K562 (cell line): Measurements from ENCODE around the gene XPR1. TPM values are rescaled to one million over a fixed set of nuclear protein-coding genes. Genes with fewer than 3 reads are reported as not detected.
A peak's percentile ranks its signal among the peaks of the same experiment; 100 is the strongest.

Source experiments
- ATAC-seq: fragments of 200-7000 bp; cut with Tn5 transposase; 3 replicates; pipeline ENCODE4 v1.9.1; 2020; ENCODE audit warnings: moderate library complexity
- BruUV-seq: library from RNA; stranded (reverse); fragments of 400-500 nt; replicated peaks from 2 replicates; lab custom pipeline; 2021; lab: Mats Ljungman, UMichigan
- CTCF ChIA-PET: fragments of 300-600 bp; formaldehyde crosslinking; extraction: SDS; loops from one replicate; lab custom pipeline; 2021; ENCODE audit warnings: low intra/inter-chr PET ratio; lab: Yijun Ruan, JAX
- POLR2A ChIA-PET: fragments of 300-600, 350-650 bp; sonication (Branson Sonifier 250); formaldehyde crosslinking; extraction: SDS; loops from one replicate; lab custom pipeline; 2021; ENCODE audit warnings: antibody characterized with exemption, inconsistent platforms; lab: Yijun Ruan, JAX
- DNase-seq, 4 experiments: peaks; one replicate each; pipeline versions ENCODE4 v3.0.0 to v3.0.0-alpha.2; 2011 to 2018; ENCODE audit warnings: low spot score in 3 of 4, mixed read lengths in 3 of 4; ENCODE audit errors: extremely low read depth in 1 of 4
- FAIRE-seq: peaks from 2 replicates; lab custom pipeline; 2011; peaks lifted over from hg19 to GRCh38; lab: Jason Lieb, UNC
- H2AFZ ChIP-seq: 2 replicates; pipeline ENCODE4 v1.6.0; 2011; ENCODE audit warnings: low read depth, low read length, control low read depth, inconsistent platforms
- H3K27ac ChIP-seq: fragments of 200-600 bp; 3 replicates; pipeline ENCODE4 v1.8.0; 2011; ENCODE audit warnings: low read depth, mild to moderate bottlenecking, control low read depth, inconsistent platforms, low read length, moderate library complexity, mixed read lengths; ENCODE audit errors: extremely low read depth
- H3K27me3 ChIP-seq, 2 experiments: fragments of 300-600 bp in 1 of 2; 2 replicates in 1 of 2; 3 replicates in 1 of 2; pipeline versions ENCODE4 v1.6.0 to v1.8.0; 2011; ENCODE audit warnings: inconsistent platforms in 2 of 2, low read length in 2 of 2, mild to moderate bottlenecking in 1 of 2, mixed read lengths in 1 of 2, moderate library complexity in 1 of 2; ENCODE audit not compliant: control insufficient read depth in 2 of 2, insufficient read depth in 2 of 2
- H3K36me3 ChIP-seq: fragments of 300-600 bp; 3 replicates; pipeline ENCODE4 v1.8.0; 2011; ENCODE audit warnings: mild to moderate bottlenecking, low read length, inconsistent platforms; ENCODE audit not compliant: control insufficient read depth, insufficient read depth
- H3K4me1 ChIP-seq, 2 experiments: fragments of 200-600 bp in 1 of 2; replicated peaks in 1 of 2; 2 replicates in 1 of 2; 3 replicates in 1 of 2; pipeline versions ENCODE4 v1.5.1 to v1.8.0; 2011; ENCODE audit warnings: inconsistent platforms in 2 of 2, low read length in 2 of 2, mild to moderate bottlenecking in 1 of 2, mixed read lengths in 1 of 2, moderate library complexity in 1 of 2; ENCODE audit not compliant: control insufficient read depth in 2 of 2, insufficient read depth in 2 of 2
- H3K4me2 ChIP-seq: 2 replicates; pipeline ENCODE4 v1.6.1; 2011; ENCODE audit warnings: low read length, control low read depth, inconsistent platforms, mixed read lengths; ENCODE audit not compliant: insufficient read depth
- H3K4me3 ChIP-seq: fragments of 200-600 bp; sonication (generic), shearing (Covaris generic); 2 replicates; pipeline ENCODE4 v1.5.1; 2016; ENCODE audit warnings: control low read depth, inconsistent platforms
- H3K79me2 ChIP-seq: fragments of 200-600 bp; 3 replicates; pipeline ENCODE4 v1.8.0; 2011; ENCODE audit warnings: low read length, inconsistent platforms; ENCODE audit not compliant: control insufficient read depth, insufficient read depth
- H3K9ac ChIP-seq, 2 experiments: 2 replicates each; pipeline versions ENCODE4 v1.6.0 to v1.6.1; 2011; ENCODE audit warnings: low read depth in 2 of 2, low read length in 2 of 2, control low read depth in 1 of 2, inconsistent platforms in 1 of 2, mild to moderate bottlenecking in 1 of 2, mixed read lengths in 1 of 2; ENCODE audit not compliant: insufficient read depth in 1 of 2
- H3K9me1 ChIP-seq: one replicate; pipeline ENCODE4 v1.6.0; 2011; ENCODE audit warnings: inconsistent platforms, mild to moderate bottlenecking, low read length, moderate library complexity; ENCODE audit not compliant: control insufficient read depth, insufficient read depth
- H3K9me3 ChIP-seq: replicated peaks from 2 replicates; pipeline ENCODE4 v1.5.1; 2011; ENCODE audit warnings: low read depth, low read length, inconsistent platforms; ENCODE audit not compliant: control insufficient read depth, insufficient read depth
- H4K20me1 ChIP-seq: replicated peaks from 2 replicates; pipeline ENCODE4 v1.6.1; 2011; ENCODE audit warnings: low read length, inconsistent platforms, mixed read lengths; ENCODE audit not compliant: control insufficient read depth, insufficient read depth
- CAMTA2 ChIP-seq: fragments of 250-450 bp; sonication (Bioruptor Pico); conservative IDR thresholded peaks from 2 replicates; pipeline ENCODE4 v1.5.1; 2022
- KAT8 ChIP-seq: fragments of 450-650 bp; IDR thresholded peaks from 2 replicates; pipeline ENCODE4 v1.6.1; 2016; ENCODE audit warnings: low read depth, mild to moderate bottlenecking
- KDM4B ChIP-seq, 2 experiments: fragments of 450-650 bp in 1 of 2; sonication (generic) in 1 of 2; IDR thresholded peaks; 2 replicates each; pipeline ENCODE4 v1.6.1; 2016 to 2017; ENCODE audit warnings: borderline replicate concordance in 2 of 2, antibody characterized with exemption in 1 of 2, low read depth in 1 of 2, mild to moderate bottlenecking in 1 of 2
- MAFG ChIP-seq: fragments of 450-650 bp; conservative IDR thresholded peaks from 2 replicates; pipeline ENCODE4 v1.6.1; 2016; ENCODE audit warnings: missing genetic modification characterization, missing compliant biosample characterization
- MBD2 ChIP-seq: sonication (generic); IDR thresholded peaks from 2 replicates; pipeline ENCODE4 v1.6.1; 2016; ENCODE audit warnings: low read depth, borderline replicate concordance
- MTA1 ChIP-seq: fragments of 450-650 bp; IDR thresholded peaks from 2 replicates; pipeline ENCODE4 v1.6.1; 2017; ENCODE audit warnings: borderline replicate concordance
- SMARCE1 ChIP-seq: fragments of 450-650 bp; IDR thresholded peaks from 2 replicates; pipeline ENCODE4 v1.7.1; 2016; ENCODE audit warnings: mild to moderate bottlenecking
- ZEB2 ChIP-seq: fragments of 450-650 bp; IDR thresholded peaks from 2 replicates; pipeline ENCODE4 v1.6.1; 2016
- ZNF263 ChIP-seq: sonication (generic); formaldehyde crosslinking; IDR thresholded peaks from 2 replicates; pipeline ENCODE4 v1.8.0; 2022; ENCODE audit warnings: mild to moderate bottlenecking, missing genetic modification reagents, borderline replicate concordance
- WGBS: fragments of 100-300 bp; shearing (Covaris generic); methylation state at CpG from one replicate; pipeline ENCODE4 v1.1.6; 2016; ENCODE audit warnings: low coverage, mixed read lengths; ENCODE audit not compliant: insufficient coverage; ENCODE audit errors: missing lambda C conversion rate; 5-methylcytosine and 5-hydroxymethylcytosine counted together
- in situ Hi-C: fragments of 300-500 bp; cut with MboI; formaldehyde crosslinking; loops from 4 replicates; pipeline ENCODE4 v1.15.0; 2018; ENCODE audit warnings: inconsistent platforms, mixed read lengths
- intact Hi-C: fragments of 100-400 bp; cut with micrococcal nuclease; formaldehyde crosslinking; loops from 2 replicates; pipeline ENCODE4 v1.14.2; 2022
- polyA plus RNA-seq, 8 experiments: library from polyadenylated mRNA; depleted of rRNA in 4 of 8; stranded (reverse) in 5 of 8; unstranded in 3 of 8; fragments of >200 nt; fragmentation: Nextera tagmentation in 2 of 8; fragmentation: Illumina TruSeq in 1 of 8; extraction: Ambion mirVana in 2 of 8; extraction: Trizol in 1 of 8; gene quantifications; 2 replicates each; pipeline versions ENCODE4 v1.2.1 to v1.2.3, GENCODE V29; 2011 to 2014; ENCODE audit warnings: inconsistent platforms in 1 of 8, missing spikeins in 1 of 8
- total RNA-seq, 7 experiments: library from RNA; depleted of rRNA in 6 of 7; stranded (reverse); fragments of >200 nt in 6 of 7; fragmentation: Illumina TruSeq in 2 of 7; extraction: Trizol in 2 of 7; gene quantifications; 2 replicates each; pipeline versions ENCODE4 v1.2.1 to v1.2.3, GENCODE V29; 2011 to 2021; ENCODE audit warnings: low replicate concordance in 1 of 7
- TF ChIP-seq, protein P1 (sequence below): fragments of 450-650 bp; IDR thresholded peaks from 2 replicates; pipeline ENCODE4 v1.6.1; 2018; ENCODE audit warnings: mild to moderate bottlenecking, low read depth; ENCODE audit not compliant: partially characterized antibody

XPR1 gene
- total and polyA plus RNA-seq, 9 of the 15 experiments (the other 6 are each of a cell fraction or from before 2014, with no cell fraction given): 3.0 to 66.2 (median 38.6) TPM

DNA sequence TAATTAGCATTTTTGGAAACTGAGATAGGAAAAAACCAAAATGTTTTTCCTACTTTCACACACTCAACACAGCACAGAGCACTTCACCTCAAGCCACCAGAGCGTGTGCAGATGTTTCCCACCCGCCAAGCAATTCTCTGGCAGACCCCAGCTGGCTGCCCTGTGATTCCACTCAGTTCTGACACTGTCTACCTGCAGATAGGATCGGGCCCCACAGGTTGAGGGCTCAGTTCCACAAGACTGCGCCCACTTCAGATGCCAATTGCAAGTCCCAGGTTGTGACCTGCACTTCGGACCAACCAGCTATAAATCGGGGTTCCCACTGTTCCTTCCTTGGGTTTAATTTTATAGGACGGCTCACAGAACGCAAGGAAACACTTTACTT lies 290.8 kb downstream of the XPR1 start:
- H3K4me1 ChIP-seq: peaks cover 33 to 47% of the 10 kb centered on the region in 2 experiments; a peak in 4 of 5 replicates
- H3K9ac ChIP-seq: no peak overlapping the region
- no peak for FAIRE-seq
- in situ Hi-C loops: no loop called here
- ChIA-PET POLR2A (interaction anchor here (0.7 to 1.2 kb wide), 7 partner anchors 10 to 722 kb away, joined by 3 to 4 read pairs (median 3); no protein-coding TSS in a partner anchor), CTCF (no interaction called here)
- ATAC-seq: no peak
- H3K27ac ChIP-seq: no peak overlapping the region
- no peak overlapping the region for H3K4me3 ChIP-seq
- H3K4me2 ChIP-seq: no peak overlapping the region
- H2AFZ ChIP-seq: peak overlapping the region; percentile 48; the same call in 1 of the 2 replicates
- no peaks in the 10 kb centered on the region for H3K79me2 ChIP-seq
- H3K27me3 ChIP-seq: no peaks in the 10 kb centered on the region
- TF ChIP-seq KDM4B (IDR thresholded peaks at IDR 0.05; ENCODE audit: borderline replicate concordance in 2 of 2, low read depth in 1 of 2) (no peak), ZNF263 (no peak), CAMTA2 (CRISPR knock-in tag) (no peak), MTA1 (no peak), KAT8 (no peak), SMARCE1 (no peak), ZEB2 (no peak), MAFG (no peak), MBD2 (no peak)
- TF ChIP-seq, protein P1, sequence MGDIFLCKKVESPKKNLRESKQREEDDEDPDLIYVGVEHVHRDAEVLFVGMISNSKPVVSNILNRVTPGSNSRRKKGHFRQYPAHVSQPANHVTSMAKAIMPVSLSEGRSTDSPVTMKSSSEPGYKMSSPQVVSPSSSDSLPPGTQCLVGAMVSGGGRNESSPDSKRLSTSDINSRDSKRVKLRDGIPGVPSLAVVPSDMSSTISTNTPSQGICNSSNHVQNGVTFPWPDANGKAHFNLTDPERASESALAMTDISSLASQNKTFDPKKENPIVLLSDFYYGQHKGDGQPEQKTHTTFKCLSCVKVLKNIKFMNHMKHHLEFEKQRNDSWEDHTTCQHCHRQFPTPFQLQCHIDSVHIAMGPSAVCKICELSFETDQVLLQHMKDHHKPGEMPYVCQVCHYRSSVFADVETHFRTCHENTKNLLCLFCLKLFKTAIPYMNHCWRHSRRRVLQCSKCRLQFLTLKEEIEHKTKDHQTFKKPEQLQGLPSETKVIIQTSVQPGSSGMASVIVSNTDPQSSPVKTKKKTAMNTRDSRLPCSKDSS: no peak
- DNase-seq: no peak
- no peaks in the 10 kb centered on the region for H3K9me3 ChIP-seq
- intact Hi-C loops: no loop called here
- BruUV-seq: no TSS peak
- 74% methylated on average over 8 of the region's 8 CpGs for WGBS
- H4K20me1 ChIP-seq: 0 out of 2 replicates have a peak, but pooled peaks cover 5% of the 10 kb centered on the region
- no peaks in the 10 kb centered on the region for H3K36me3 ChIP-seq
- H3K9me1 ChIP-seq: no peaks in the 10 kb centered on the region
